HepG2 (cell line): ENCODE measurements around the gene TNS1. TPM values are rescaled to one million over a fixed set of nuclear protein-coding genes. Genes with fewer than 3 reads are reported as not detected.

ENCODE experiments used
- ATAC-seq: fragments of 200-7000 bp; cut with Tn5 transposase; 3 replicates; pipeline ENCODE4 v1.9.1; 2020; ENCODE audit warnings: mild to moderate bottlenecking, moderate library complexity
- BruUV-seq: library from RNA; stranded (reverse); fragments of 400-500 nt; replicated peaks from 2 replicates; lab custom pipeline; 2021; lab: Mats Ljungman, UMichigan
- CTCF ChIA-PET: fragments of 300-600 bp; formaldehyde crosslinking; extraction: SDS; loops from one replicate; lab custom pipeline; 2021; ENCODE audit warnings: low total read pairs, inconsistent platforms, low intra/inter-chr PET ratio; lab: Yijun Ruan, JAX
- POLR2A ChIA-PET: fragments of 350-600 bp; sonication (Branson Sonifier 250); formaldehyde crosslinking; loops from one replicate; lab custom pipeline; 2020; ENCODE audit warnings: antibody characterized with exemption, inconsistent platforms; lab: Yijun Ruan, JAX
- DNase-seq: peaks from one replicate; pipeline ENCODE4 v3.0.0-alpha.2; 2015; ENCODE audit warnings: low spot score
- FAIRE-seq: peaks from 3 replicates; lab custom pipeline; 2011; peaks lifted over from hg19 to GRCh38; lab: Jason Lieb, UNC
- H2AFZ ChIP-seq: one replicate; pipeline ENCODE4 v1.6.1; 2011; ENCODE audit warnings: low read length, inconsistent platforms
- H3K27ac ChIP-seq: fragments of 300-600 bp; 3 replicates; pipeline ENCODE4 v1.8.0; 2011; ENCODE audit warnings: mixed run types, mild to moderate bottlenecking, mixed read lengths, low read length, inconsistent platforms; ENCODE audit not compliant: insufficient read depth; ENCODE audit errors: extremely low read length
- H3K27me3 ChIP-seq, 2 experiments: fragments of 200-600 bp in 1 of 2; 2 replicates in 1 of 2; 3 replicates in 1 of 2; pipeline versions ENCODE4 v1.6.0 to v1.8.0; 2011; ENCODE audit warnings: low read length in 2 of 2, mild to moderate bottlenecking in 2 of 2, moderate library complexity in 2 of 2, inconsistent platforms in 1 of 2; ENCODE audit not compliant: insufficient read depth in 2 of 2, control insufficient read depth in 1 of 2
- H3K36me3 ChIP-seq, 2 experiments: fragments of 200-600 bp in 1 of 2; replicated peaks in 1 of 2; 2 replicates in 1 of 2; 3 replicates in 1 of 2; pipeline versions ENCODE4 v1.5.1 to v1.8.0; 2011; ENCODE audit warnings: low read length in 2 of 2, inconsistent platforms in 1 of 2; ENCODE audit not compliant: insufficient read depth in 2 of 2, control insufficient read depth in 1 of 2
- H3K4me1 ChIP-seq: 2 replicates; pipeline ENCODE4 v1.5.1; 2012; ENCODE audit warnings: low read length, inconsistent platforms; ENCODE audit not compliant: insufficient read depth
- H3K4me2 ChIP-seq: 2 replicates; pipeline ENCODE4 v1.6.0; 2011; ENCODE audit warnings: low read depth, low read length, inconsistent platforms
- H3K4me3 ChIP-seq, 3 experiments: fragments of 200-600 bp in 1 of 3; sonication (generic), shearing (Covaris generic) in 1 of 3; replicated peaks in 1 of 3; 2 replicates each; pipeline ENCODE4 v1.5.1; 2011 to 2016; ENCODE audit warnings: low read length in 3 of 3, inconsistent platforms in 2 of 3, low read depth in 2 of 3, mild to moderate bottlenecking in 2 of 3, control low read depth in 1 of 3, mixed read lengths in 1 of 3; ENCODE audit not compliant: insufficient read depth in 1 of 3
- H3K79me2 ChIP-seq: one replicate; pipeline ENCODE4 v1.6.1; 2011; ENCODE audit warnings: low read length, inconsistent platforms; ENCODE audit not compliant: insufficient read depth
- H3K9ac ChIP-seq: 2 replicates; pipeline ENCODE4 v1.6.0; 2011; ENCODE audit warnings: mild to moderate bottlenecking, low read depth, low read length, inconsistent platforms; ENCODE audit not compliant: insufficient read depth
- H3K9me3 ChIP-seq: 2 replicates; pipeline ENCODE4 v1.5.1; 2012; ENCODE audit warnings: mild to moderate bottlenecking, low read length
- H4K20me1 ChIP-seq: 2 replicates; pipeline ENCODE4 v1.6.0; 2011; ENCODE audit warnings: inconsistent platforms, mild to moderate bottlenecking, low read length, moderate library complexity; ENCODE audit not compliant: insufficient read depth
- AKNA ChIP-seq: sonication (generic); formaldehyde crosslinking; IDR thresholded peaks from 2 replicates; pipeline ENCODE4 v1.4.0; 2020; ENCODE audit warnings: missing genetic modification reagents, borderline replicate concordance
- GATAD2A ChIP-seq: IDR thresholded peaks from 2 replicates; pipeline ENCODE4 v1.6.1; 2016
- HBP1 ChIP-seq: IDR thresholded peaks from 2 replicates; pipeline ENCODE4 v1.6.1; 2016; ENCODE audit warnings: low read depth, control low read depth
- MTERF4 ChIP-seq: sonication (generic); formaldehyde crosslinking; IDR thresholded peaks from 2 replicates; pipeline ENCODE4 v1.8.0; 2023; ENCODE audit warnings: mild to moderate bottlenecking, missing genetic modification reagents
- TOE1 ChIP-seq: sonication (generic); formaldehyde crosslinking; IDR thresholded peaks from 2 replicates; pipeline ENCODE4 v1.4.0; 2020; ENCODE audit warnings: mild to moderate bottlenecking, missing genetic modification reagents
- USF2 ChIP-seq, 2 experiments: sonication (generic) in 1 of 2; formaldehyde crosslinking in 1 of 2; IDR thresholded peaks; 2 replicates each; pipeline versions ENCODE4 v1.5.1 to v1.6.1; 2011 to 2020; ENCODE audit warnings: borderline replicate concordance in 1 of 2, low read depth in 1 of 2, low read length in 1 of 2, mild to moderate bottlenecking in 1 of 2, missing genetic modification reagents in 1 of 2, moderate library complexity in 1 of 2
- ZNF558 ChIP-seq: sonication (generic); formaldehyde crosslinking; IDR thresholded peaks from 2 replicates; pipeline ENCODE4 v1.9.0; 2022; ENCODE audit warnings: mild to moderate bottlenecking, missing genetic modification reagents, borderline replicate concordance
- WGBS: methylation state at CpG from one replicate; pipeline ENCODE4 v1.1.6; 2017; ENCODE audit warnings: low lambda C conversion rate; 5-methylcytosine and 5-hydroxymethylcytosine counted together
- in situ Hi-C: cut with HindIII; loops from 2 replicates; pipeline ENCODE4 v1.10.0; 2017; ENCODE audit warnings: low pct_unique_long_range_greater_than_20kb; ENCODE audit not compliant: extremely low pct_ligation_motif_present
- intact Hi-C: fragments of 100-400 bp; cut with micrococcal nuclease; formaldehyde crosslinking; loops from one replicate; pipeline ENCODE4 v1.10.0; 2022; ENCODE audit not compliant: unreplicated experiment
- polyA plus RNA-seq, 8 experiments: library from polyadenylated mRNA; depleted of rRNA in 3 of 8; stranded (reverse) in 7 of 8; unstranded in 1 of 8; fragments of >200 nt; fragmentation: Illumina TruSeq in 4 of 8; extraction: Trizol in 4 of 8; gene quantifications; 2 replicates each; pipeline versions ENCODE4 v1.2.1 to v1.2.3, GENCODE V29; 2011 to 2016; ENCODE audit warnings: low read depth in 4 of 8, missing spikeins in 1 of 8, mixed read lengths in 1 of 8; ENCODE audit not compliant: insufficient read depth in 1 of 8
- total RNA-seq, 5 experiments: library from RNA; depleted of rRNA; stranded (reverse); fragments of >200 nt; fragmentation: Illumina TruSeq; extraction: Trizol; gene quantifications; 2 replicates each; pipeline ENCODE4 v1.2.3, GENCODE V29; 2016; ENCODE audit warnings: low read depth in 1 of 5

The TNS1 gene
- total and polyA plus RNA-seq, 2 of the 13 experiments (the other 11 are each of a cell fraction or from before 2014, with no cell fraction given): 1.9 to 118 TPM

- peak; percentile 3; the same call in 1 of the 2 replicates for TF ChIP-seq MTERF4 (CRISPR knock-in tag)
Measured at GRCh38 chr2:217797661-217798069, 205.1 kb downstream of the TNS1 start (continued).

- no peaks in the 10 kb centered on the region for H4K20me1 ChIP-seq
- intact Hi-C loops: no loop called here
- 19% methylated on average over 3 of the region's 3 CpGs for WGBS
- no peaks in the 10 kb centered on the region for H3K36me3 ChIP-seq
- no peaks in the 10 kb centered on the region for H3K79me2 ChIP-seq
- BruUV-seq: no TSS peak
- H2AFZ ChIP-seq: no peak overlapping the region
- no peaks in the 10 kb centered on the region for H3K9me3 ChIP-seq
- no peak overlapping the region for H3K9ac ChIP-seq
- in situ Hi-C loops: no loop called here
- ChIA-PET POLR2A (no interaction called here), CTCF (no interaction called here)
- DNase-seq (no peak), ATAC-seq (peak; percentile 2; the same call in 2 of the 3 replicates), FAIRE-seq (no peak)
- no peak overlapping the region for H3K27ac ChIP-seq
- H3K4me2 ChIP-seq: peak overlapping the region; percentile 26; the same call in 1 of the 2 replicates
- no peak overlapping the region for H3K4me3 ChIP-seq
- no peaks in the 10 kb centered on the region for H3K27me3 ChIP-seq
- peaks cover 68% of the 10 kb centered on the region for H3K4me1 ChIP-seq
- TF ChIP-seq TOE1 (CRISPR knock-in tag) (no peak), GATAD2A (CRISPR knock-in tag) (no peak), AKNA (no peak), USF2 (IDR thresholded peaks at IDR 0.05; ENCODE audit: low read depth, low read length) (no peak), USF2 (CRISPR knock-in tag; IDR thresholded peaks at IDR 0.05; ENCODE audit: borderline replicate concordance) (no peak), ZNF558 (CRISPR knock-in tag) (no peak), HBP1 (CRISPR knock-in tag) (0 out of 2 replicates have a peak, but pooled peaks have one; percentile 7)
Measured at GRCh38 chr2:217797165-217797564, 205.6 kb downstream of the TNS1 start.
